NCI-H226 (cell line): ENCODE results near the gene GPA33.

ENCODE experiments used
- DNase-seq: peaks from one replicate; pipeline ENCODE4 v3.0.0-alpha.2; 2015

The GPA33 gene

GRCh38 chr1:167117225-167117624, 27.0 kb upstream of the GPA33 start:
- no peak for DNase-seq

GRCh38 chr1:167116174-167116573, 26.0 kb upstream of the GPA33 start:
- no peak for DNase-seq

DNA sequence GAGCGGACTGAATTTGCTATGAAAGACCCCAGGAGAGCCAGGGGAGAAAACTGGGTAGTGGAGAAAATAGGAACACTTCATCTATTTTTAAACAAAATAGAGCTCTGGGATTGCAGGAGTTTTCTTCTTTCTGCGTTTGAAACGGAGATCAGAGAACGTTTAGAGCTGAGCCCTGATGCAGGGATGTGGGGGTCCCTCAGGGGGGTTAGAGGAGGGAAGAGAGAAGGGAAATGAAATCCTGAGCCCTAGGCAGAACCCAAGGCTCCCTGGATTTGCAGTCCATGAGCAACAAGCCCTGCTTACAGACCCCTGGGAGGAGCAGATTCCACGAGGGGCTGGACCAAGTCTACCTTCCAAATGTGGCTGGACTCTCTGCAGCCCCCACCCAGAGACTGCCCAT, 25.5 kb upstream of the GPA33 start:
- DNase-seq: no peak

DNA sequence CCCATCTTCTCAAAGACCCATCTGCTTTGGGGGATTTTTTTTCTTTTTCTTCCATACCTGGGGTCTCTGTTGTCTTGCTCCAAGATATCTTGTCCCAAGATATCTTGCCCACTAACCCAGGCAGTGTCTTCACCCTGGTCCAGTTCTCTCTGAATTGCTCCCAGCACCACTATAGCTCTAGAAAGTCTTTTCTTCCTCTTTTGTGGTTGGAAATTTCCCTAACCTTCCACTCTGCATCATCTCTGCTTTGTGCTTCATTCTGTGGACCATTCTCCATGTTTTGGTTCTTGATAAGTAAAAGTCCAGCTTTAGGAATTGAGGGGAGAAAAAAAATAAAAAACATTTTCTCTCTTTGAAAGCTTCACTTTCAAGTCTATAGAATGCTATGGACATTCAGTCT, 24.5 kb upstream of the GPA33 start:
- no peak for DNase-seq

DNA sequence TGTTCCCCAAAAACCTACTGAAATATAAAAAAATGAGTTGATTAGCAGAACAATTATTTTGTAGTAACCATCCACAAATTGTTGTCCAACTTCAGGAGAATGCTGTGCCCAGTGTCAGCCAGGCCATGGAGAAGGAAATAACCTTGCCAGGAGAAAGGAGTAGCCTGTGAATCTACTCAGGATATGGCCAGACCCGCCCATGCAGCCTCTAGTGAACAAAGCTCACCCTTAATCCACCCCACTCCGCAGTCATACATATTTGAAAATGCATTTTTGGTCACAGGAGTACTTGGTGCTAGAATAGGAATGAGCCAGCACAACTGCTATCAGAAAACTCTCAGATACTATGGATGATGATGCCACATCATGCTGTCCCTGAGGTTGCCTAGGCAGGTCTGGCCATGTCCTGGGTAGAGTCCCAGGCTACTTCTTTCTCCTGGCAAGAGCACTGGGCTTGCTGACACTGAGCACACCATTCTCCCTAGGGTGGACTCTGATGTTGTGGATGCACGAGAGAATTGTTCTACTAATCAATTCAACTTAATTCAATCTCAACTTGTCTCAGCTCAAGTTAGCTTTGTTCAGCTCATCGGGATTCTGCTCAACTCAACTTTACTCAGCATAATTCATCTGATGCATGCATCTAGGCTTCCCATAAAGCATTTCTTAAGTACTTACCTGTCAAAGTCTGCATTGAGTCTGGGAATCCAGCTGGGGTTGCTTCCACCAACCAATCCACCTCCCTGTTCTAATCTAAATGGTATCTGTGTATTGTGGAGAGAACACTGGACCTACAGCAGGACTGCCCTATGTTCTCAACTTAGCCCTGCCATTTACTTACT, 21.9 kb upstream of the GPA33 start:
- DNase-seq: no peak

- no peak for DNase-seq
Observed at GRCh38 chr1:167110586-167110985, 20.4 kb upstream of the GPA33 start.

GRCh38 chr1:167109125-167109524, 18.9 kb upstream of the GPA33 start:
- no peak for DNase-seq

DNA sequence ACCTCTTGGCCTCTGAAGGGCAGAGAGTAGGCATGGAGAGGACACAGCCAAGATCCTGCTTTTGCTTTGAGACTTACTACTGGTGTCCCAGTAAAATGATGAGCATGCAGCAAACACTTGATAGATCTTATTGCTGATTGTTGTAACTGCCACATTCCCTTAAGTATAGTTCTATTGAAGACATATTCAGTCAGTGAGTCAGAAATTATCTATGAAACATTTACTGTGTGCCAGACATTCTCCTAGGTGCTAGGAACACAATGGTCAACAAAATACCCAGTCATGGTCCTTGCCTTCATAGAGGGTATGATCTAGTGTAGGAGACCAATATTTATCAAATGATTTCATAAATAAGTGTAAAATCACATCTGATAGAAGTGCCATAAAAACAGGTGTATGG, 17.3 kb upstream of the GPA33 start:
- DNase-seq: peak; percentile 29

- DNase-seq: no peak
Observed at GRCh38 chr1:167106119-167106461, 15.9 kb upstream of the GPA33 start.

DNA sequence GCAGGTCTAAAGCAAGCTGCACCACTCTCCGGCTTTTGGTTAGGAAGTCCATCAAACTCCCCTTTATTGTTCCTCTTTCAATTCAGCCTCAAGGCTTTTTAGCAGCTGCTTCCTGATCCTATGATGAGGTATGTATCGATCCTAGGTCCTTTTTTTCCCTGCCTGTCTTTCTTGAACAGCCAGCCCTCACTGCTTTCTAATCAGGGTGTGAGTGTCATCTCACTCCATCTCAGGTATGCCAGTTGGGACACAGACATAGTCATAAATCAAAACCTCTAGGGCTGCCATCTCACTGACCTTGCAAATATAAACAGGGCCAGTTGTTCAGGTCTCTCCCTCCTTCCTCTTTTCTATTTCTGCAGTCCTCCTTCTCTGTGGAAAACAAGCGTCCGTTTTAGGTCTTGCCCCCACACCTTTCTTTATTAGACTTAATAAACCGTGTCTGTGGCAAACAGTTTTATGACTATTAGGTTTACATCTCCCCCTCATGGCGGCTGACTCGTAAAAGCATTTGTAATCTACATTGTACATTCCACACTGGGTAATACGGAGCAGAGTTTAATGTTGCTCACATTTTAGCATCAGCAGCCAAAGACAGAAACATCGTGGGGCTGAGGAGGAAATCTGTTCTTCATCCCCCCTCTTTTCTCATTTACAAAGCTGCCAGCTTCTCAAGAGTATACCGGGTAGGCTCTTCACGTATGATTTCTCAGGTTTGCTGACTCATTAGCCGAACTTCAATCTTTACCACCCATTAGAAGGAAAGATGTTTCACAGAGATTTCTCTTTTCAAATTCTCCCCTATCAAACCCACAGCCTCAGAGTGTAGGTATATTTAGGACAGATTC, 15.3 kb upstream of the GPA33 start:
- DNase-seq: peak; percentile 15

DNA sequence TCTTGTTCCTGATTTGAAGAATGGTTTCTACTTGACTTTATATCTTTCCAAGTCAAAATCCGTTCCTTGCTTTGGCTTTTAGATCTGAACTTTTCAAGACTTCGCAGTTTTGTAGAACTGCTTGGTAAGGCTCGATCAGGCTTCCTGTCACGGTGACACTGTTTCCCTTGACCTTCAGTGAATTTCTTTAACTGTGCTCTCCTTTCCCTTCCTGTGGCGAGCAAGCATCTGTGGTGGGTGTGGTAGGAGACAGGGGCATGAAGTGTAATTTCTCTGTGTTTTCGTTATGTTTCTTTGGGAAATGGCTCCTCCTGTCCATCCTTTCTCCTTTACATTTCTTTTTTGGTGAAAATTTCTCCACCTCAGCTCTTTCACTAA, 14.1 kb upstream of the GPA33 start:
- DNase-seq: no peak

DNA sequence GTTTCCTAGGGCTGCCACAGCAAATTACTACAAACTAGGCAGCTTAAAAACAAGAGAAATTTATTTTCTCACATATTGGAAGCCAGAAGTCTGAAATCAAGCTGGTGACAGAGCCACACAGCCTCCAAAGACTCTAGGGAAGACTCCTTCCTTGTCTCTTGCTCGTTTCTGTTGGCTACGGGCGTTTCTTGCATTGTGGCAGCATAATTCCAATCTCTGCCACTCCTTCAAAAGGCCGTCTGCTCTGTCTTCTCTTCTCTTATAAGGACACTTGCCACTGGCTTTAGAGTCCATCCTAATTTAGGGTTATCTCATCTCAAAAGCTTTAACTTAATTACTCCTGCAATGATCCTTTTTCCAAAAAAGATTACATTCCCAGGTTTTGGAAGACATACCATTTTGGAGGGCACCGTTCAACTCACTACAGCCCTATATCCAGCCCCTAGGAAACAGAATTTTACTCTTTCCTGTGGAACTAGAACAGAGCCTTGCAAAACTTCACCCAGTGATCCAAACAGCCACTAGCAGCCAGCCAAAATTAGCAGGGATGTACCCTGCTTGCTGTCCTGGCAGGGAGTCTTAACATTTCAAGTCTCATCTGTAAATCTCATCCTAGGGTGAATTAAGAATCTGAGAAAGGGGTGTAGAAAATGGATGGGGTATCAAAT, 12.9 kb upstream of the GPA33 start:
- DNase-seq: no peak

DNA sequence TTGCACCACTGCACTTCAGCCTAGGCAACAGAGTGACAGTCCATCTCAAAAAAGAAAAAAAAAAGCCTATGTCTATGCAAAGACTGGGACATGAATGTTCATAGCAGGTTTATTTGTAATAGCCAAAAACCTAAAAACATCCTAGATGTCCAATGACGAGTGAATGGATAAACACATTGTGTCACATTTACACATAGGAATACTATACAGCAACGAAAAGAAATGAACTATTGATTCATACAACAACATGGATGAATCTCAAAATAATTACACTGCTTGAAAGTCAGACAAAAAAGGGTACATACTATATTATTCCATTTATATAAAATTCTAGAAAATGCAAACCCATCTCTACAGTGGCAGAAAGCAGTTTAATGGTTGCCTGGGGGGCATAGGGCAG, 11.6 kb upstream of the GPA33 start:
- no peak for DNase-seq

GRCh38 chr1:167100730-167101129, 10.6 kb upstream of the GPA33 start:
- DNase-seq: no peak

- no peak for DNase-seq
Observed at GRCh38 chr1:167099851-167100250, 9.7 kb upstream of the GPA33 start.

GRCh38 chr1:167095368-167095767, 5.2 kb upstream of the GPA33 start:
- peak; percentile 73 for DNase-seq

DNA sequence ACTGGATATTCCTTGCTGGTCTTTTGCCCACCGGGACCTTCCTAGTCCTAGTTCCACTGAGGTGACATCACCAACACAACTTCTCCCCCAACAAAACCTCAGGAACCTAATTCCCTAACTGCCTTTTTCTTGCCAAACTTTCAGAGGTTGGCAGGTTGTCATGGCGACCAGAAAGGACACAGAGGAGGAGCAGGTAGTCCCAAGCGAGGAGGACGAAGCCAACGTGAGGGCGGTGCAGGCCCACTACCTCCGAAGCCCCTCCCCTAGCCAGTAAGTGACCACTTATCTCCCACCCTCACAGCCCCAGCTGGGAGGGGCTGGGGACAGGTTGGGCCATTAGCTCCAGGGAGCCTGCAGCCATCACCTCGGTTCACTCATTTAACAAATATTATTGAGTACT, 4.5 kb upstream of the GPA33 start:
- DNase-seq: no peak

- no peak for DNase-seq
Observed at GRCh38 chr1:167093846-167094516, 3.8 kb upstream of the GPA33 start, which contains the start of gene STYXL2. STYXL2 (plus strand) TSS chr1:167094075; CDS start chr1:167094850, 775 bp downstream.

DNA sequence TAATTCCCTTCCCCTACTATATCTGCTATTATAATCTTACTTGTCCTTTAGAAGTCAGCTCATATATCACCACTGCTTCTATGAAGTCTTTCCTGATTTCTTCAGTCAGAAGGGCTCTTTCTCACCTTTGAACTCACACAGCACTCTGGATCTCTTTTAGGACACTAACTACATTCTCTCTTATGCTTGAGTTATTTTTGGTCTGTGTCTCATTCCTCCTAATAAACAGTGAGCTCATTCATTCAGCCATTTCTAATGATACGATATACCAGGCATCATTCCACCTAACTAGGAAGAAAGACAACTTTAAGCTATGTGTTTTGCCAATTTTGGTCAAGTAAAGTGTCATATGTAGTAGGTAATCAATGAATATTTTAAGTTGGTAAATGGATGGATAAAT, 2.5 kb upstream of the GPA33 start:
- no peak for DNase-seq

- no peak for DNase-seq
Observed at GRCh38 chr1:167089939-167090313, 251 bp downstream of the GPA33 start.

- DNase-seq: no peak
Observed at GRCh38 chr1:167088746-167089417, 1.3 kb downstream of the GPA33 start.

- DNase-seq: no peak
Observed at GRCh38 chr1:167086768-167087167, 3.4 kb downstream of the GPA33 start.

DNA sequence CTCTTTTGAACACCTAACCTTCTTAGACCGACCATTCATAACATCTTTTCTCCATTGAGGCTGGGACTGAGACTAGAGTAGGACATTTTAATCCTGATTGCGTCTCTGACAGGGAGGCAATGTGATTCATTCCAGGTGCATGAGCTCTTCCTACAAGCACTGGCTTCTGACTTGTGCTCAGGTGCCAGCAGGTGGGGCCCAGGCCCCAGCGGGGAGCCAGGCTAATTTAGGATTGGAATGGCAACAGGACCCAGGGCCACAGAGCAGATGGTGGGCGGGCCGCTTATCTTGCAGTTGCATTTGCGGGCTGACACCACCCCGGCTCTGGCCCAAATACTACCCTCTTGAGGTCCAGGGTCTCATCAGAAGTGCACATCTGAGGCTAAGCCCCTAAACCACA, 4.1 kb downstream of the GPA33 start:
- no peak for DNase-seq
